ENCODE data around the gene MS4A7.

Gene MS4A7

DNA sequence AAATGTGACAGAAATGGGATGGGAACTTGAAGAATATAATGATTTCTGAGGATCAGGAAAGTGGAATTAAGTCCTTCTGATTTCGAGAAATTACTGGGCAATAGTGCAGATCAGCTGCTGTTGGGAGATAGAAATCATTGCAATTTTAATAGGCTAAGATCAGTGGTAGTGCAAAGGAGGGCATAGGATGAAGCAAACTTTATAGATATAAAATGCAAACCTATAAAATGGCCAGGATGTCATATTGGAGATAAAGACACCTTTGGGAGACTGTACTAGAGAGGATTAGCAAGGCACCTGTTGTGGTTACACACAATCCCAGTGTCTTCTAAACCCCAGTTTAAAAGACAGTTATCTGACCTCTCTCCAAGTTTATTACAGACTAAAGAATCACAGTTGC, 6.5 kb upstream of the MS4A7 start:
- no peak for DNase-seq

DNA sequence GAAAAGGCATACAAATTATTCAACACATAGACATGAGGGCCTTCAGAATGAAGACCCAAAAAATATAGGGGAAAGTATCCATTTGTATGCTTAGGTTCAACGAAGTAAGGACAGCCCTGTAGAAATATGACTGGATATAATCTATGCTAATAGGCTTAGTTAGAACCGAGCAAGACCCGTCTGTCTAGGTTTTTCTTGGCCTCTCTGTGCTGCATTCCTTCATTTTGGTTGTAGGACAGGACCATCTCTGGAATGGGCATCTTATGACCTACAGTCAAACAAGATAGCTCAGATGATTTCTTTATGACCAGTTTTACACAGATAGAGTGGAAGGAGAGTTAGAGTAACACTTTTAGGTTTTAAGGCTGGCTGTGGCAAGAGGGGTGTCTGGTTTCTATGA, 5.6 kb upstream of the MS4A7 start:
- no peak for DNase-seq

DNA sequence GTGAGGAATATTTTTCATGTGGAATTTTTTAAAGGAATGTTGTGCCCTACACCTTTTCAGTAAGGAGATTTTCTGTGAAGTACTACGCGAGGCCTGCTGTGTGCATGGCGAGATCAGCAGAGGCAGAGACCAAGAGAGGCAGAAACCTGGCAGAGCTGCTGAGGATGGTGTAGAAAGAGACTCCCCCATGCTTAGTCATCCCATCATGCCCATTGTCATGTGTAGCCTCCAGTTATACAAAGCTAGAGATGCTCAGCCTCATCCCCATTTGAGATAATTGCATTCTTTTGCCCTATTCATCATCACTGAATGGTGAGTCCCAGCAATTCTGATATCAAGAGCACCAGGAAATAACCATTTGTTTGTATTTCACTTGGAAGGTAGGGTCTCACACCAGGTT, 3.0 kb upstream of the MS4A7 start:
- no peak for DNase-seq

DNA sequence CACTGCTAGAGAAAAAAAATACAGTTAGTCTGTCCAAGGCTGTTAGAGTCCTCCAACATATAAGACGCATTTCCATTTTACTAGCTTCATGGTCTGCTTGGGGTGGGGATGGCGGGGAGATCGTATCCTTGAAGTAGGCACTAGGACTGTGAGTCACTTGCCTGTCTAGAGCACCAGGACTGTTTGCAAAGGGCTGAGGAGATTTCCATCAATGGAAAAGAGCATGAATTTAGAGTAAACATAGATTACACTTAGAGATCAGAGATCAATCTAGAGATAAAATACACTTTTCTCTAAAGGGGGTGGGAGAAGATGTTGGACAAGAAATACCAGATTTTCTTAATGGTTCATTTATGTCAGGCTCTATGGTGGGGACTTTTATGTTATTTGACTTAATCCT, 1.7 kb upstream of the MS4A7 start:
- DNase-seq: no peak

GRCh38 chr11:60377401-60378136, 763 bp upstream of the MS4A7 start:
- no peak for DNase-seq

DNA sequence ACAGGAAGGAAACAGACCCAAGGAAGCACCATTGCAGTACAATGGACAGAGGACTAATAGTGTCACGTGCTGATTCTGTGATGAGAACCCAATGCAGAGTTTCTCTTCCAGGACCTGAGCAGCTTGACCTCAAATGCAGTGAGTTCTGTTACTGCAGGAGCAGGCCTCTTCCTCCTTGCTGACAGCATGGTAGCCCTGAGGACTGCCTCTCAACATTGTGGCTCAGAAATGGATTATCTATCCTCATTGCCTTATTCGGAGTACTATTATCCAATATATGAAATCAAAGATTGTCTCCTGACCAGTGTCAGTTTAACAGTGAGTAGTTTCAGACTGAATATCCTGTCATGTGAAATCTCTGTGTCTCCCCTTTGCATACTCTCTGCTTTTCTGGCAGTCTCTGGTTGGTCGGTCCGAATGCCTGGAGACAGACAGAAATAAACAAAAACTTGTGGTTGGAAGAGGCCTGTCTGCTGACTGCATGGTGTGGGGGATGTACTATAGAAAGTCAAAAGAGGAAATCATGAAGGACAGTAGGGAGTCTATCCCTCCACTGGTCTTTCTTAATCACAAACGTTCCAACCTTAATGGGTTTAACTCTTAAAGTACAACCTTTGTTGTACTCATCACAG, 11.1 kb downstream of the MS4A7 start:
- no peak for DNase-seq

DNA sequence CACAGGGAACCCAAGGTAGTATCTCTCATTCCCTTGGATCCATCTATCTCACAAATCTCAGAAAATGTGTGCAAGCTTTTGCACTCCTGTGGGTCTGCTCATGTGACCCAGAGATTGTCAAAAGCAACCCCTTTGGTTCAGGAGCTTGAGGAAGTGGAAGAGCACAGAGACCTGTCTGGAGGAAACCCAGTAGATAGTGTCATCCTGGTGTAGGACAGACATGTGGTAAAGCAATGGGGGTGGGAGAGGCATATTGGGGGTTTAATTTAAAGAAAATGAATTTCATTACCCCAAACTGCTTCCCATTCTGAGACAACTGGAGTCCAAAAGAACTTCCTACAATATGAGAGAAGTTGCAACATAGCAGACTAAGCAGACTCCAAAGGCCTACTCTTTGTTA, 12.1 kb downstream of the MS4A7 start:
- DNase-seq: no peak

GRCh38 chr11:60392361-60392760, 14.0 kb downstream of the MS4A7 start:
- no peak for DNase-seq

DNA sequence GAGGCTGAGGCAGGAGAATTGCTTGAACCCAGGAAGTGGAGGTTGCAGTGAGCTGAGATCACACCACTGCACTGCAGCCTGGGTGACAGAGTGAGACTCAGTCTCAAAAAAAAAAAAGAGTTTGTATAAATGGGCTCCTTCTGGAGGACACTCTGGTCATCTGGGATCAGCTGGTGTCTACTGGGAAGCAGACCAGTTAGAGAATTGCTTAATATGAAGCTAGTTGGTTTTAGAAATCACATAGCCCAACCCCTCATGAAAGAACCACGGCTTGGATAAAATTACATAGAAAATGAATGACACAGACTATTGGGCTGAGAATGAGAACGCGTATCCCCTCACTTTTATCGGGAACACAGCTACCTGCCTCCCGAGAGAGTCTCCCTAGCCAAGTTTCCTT, 14.7 kb downstream of the MS4A7 start:
- no peak for DNase-seq

GRCh38 chr11:60394666-60395380, 16.5 kb downstream of the MS4A7 start:
- no peak for DNase-seq

GRCh38 chr11:60396382-60396781, 18.1 kb downstream of the MS4A7 start, which contains the start of gene MS4A14:
MS4A14 (plus strand) TSS chr11:60396459; CDS start chr11:60396579, 120 bp downstream.
- DNase-seq: no peak

DNA sequence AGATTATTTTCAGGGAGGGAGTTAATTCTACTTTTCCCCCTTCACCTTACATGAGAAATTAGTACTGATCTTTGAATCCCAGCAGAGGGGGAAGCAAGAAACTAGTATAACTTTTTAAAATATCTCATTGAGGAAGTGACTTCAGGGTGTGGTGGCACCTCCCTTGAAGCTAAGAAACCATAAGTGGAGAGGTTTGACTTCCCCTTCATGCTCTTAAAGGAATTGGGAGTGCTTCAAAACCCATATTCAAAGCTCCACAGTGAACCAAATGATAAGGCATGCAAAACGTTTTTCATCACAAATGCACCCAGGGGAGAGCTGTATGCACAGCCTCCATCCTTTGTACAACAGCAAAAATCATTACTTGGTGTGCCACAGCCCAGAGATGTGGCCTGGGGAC, 18.5 kb downstream of the MS4A7 start:
- no peak for DNase-seq

DNA sequence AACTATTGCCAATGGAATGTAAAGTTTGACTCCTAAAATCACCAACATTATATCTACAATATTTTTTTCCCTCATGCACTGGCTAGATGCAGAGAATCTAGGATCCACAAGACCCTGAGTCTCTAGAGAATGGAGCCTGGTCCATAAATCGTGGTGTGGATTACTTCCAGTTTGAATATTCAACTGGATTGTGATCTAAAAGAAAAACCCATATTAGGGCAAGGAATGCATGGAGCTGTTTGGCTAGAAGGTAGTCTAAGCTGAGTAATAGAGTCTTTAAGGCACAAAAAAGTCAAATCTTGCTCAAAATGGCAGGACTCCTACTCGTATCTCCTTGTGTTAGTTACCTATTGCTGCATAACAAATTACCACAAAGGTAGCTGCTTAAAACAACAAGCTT, 41.7 kb downstream of the MS4A7 start:
- no peak for DNase-seq

- no peak for DNase-seq
Measured at GRCh38 chr11:60422609-60423008, 44.3 kb downstream of the MS4A7 start.

- no peak for DNase-seq
Measured at GRCh38 chr11:60428517-60428916, 50.2 kb downstream of the MS4A7 start.

DNA sequence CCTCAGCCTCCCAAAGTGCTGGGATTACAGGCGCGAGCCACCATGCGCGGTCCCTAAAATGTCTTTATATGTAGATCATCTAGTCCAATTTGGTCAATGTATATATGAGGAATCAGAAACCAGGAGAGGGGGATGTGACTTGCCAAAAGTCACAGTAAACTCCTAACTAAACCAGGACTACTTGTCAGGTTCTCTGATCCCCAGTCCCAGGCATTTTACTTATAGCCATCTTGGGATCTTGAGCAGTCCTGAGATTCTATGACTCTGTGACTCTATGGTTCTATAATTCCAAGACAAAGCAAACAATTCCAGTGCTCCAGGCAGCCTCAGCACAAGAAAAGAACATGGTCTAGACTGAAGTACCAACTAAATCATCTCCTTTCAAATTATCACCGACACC, 50.9 kb downstream of the MS4A7 start, which contains the start of gene MS4A5:
Gene MS4A5, plus strand, starts transcription at position 301 of the 400 bp plus-strand sequence. CDS start 103 bp downstream, outside the sequence.
- no peak for DNase-seq

DNA sequence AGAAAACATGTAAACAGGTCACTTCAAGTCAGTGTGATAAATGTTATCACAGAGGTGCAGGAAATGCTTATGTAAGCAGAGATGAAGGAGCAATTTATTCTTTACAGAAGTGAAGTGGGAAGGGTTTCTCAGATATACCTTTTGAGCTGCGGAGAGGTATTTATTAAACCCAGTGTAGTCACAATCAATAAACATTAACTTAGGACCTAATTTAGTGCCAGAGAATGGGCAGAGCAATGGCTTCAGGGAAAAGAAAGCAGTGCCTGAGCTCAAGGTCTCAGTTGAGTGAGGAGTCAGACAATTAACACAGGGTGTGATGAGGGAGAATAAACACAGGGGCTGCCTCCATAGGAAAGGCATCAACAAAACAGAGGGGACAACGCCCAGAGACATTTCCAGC, 52.9 kb downstream of the MS4A7 start:
- DNase-seq: no peak

DNA sequence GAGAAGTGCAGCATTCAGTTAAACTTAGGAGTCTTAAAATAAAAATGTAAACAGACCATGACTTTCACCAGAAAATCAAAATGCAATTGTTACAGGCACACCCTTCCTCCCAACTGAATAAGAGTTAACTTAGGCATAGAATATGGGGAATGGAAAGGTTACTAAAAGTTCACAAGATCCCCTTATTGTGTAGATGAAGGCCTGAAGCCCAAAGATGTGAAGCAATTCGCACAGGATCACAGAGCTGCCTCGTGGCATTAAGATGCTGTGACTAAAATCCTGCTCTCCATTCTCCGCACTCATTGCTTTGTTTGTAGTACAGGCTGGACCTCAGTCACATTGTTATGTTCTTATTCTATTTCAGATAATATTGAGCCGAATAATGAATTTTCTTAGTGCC, 55.1 kb downstream of the MS4A7 start:
- DNase-seq: no peak

Data from activated CD4-positive, alpha-beta T cell treated with anti-CD3 and anti-CD28 coated beads for 1 hour (primary cell).